Panc1 (cell line): ENCODE data around the gene GAN.

Source experiments
- TCF7L2 ChIP-seq: IDR thresholded peaks from 2 replicates; pipeline ENCODE4 v1.6.1; 2011; ENCODE audit warnings: mild to moderate bottlenecking, low read depth, low read length, inconsistent platforms
- TF ChIP-seq, protein P1 (sequence below): fragments of 450-650 bp; IDR thresholded peaks from 2 replicates; pipeline ENCODE4 v1.5.1; 2017; ENCODE audit warnings: mild to moderate bottlenecking
- TF ChIP-seq, protein P2 (sequence below), 2 experiments: IDR thresholded peaks; 2 replicates each; pipeline ENCODE4 v1.6.1; 2011 to 2012; ENCODE audit warnings: low read depth in 2 of 2, control low read depth in 1 of 2, low read length in 1 of 2, mild to moderate bottlenecking in 1 of 2, moderate library complexity in 1 of 2; ENCODE audit not compliant: insufficient read depth in 1 of 2

DNA sequence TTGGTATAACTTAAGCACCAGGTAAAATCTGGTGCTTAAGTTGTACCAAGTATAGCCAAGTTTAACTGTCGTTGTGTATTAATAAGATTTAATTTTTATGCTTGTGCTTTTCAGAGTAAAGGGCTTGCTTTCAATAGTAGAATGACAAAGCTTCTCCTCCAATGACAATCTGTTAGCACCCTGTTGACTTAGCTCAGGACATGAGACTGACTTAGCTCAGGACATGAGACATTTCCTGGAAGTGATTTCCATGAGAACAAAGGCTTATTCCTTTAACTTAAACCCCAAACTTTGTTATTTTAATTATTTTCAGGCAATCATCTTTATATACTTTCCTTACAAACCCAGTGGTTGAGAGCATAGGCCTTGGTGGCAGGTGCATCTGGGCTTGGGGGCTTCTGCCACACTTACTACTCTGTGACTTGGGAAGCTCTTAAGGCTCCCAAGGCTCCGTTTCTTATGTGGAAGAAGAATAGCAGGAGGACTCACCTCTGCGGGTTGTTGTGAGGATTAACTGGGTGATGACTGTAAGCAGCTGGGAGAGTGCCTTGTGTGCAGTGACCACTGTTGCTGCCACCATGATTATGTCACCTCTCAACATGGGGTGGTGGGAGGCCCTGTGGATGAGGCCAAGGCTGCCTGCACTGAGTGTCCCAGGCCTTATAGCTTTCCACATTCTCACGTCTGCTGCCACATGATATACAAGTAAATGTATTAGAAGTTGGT lies 70.4 kb downstream of the GAN start:
- TF ChIP-seq, protein P1, sequence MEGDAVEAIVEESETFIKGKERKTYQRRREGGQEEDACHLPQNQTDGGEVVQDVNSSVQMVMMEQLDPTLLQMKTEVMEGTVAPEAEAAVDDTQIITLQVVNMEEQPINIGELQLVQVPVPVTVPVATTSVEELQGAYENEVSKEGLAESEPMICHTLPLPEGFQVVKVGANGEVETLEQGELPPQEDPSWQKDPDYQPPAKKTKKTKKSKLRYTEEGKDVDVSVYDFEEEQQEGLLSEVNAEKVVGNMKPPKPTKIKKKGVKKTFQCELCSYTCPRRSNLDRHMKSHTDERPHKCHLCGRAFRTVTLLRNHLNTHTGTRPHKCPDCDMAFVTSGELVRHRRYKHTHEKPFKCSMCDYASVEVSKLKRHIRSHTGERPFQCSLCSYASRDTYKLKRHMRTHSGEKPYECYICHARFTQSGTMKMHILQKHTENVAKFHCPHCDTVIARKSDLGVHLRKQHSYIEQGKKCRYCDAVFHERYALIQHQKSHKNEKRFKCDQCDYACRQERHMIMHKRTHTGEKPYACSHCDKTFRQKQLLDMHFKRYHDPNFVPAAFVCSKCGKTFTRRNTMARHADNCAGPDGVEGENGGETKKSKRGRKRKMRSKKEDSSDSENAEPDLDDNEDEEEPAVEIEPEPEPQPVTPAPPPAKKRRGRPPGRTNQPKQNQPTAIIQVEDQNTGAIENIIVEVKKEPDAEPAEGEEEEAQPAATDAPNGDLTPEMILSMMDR, result no peak
- no peak for TF ChIP-seq TCF7L2
- TF ChIP-seq, protein P2, sequence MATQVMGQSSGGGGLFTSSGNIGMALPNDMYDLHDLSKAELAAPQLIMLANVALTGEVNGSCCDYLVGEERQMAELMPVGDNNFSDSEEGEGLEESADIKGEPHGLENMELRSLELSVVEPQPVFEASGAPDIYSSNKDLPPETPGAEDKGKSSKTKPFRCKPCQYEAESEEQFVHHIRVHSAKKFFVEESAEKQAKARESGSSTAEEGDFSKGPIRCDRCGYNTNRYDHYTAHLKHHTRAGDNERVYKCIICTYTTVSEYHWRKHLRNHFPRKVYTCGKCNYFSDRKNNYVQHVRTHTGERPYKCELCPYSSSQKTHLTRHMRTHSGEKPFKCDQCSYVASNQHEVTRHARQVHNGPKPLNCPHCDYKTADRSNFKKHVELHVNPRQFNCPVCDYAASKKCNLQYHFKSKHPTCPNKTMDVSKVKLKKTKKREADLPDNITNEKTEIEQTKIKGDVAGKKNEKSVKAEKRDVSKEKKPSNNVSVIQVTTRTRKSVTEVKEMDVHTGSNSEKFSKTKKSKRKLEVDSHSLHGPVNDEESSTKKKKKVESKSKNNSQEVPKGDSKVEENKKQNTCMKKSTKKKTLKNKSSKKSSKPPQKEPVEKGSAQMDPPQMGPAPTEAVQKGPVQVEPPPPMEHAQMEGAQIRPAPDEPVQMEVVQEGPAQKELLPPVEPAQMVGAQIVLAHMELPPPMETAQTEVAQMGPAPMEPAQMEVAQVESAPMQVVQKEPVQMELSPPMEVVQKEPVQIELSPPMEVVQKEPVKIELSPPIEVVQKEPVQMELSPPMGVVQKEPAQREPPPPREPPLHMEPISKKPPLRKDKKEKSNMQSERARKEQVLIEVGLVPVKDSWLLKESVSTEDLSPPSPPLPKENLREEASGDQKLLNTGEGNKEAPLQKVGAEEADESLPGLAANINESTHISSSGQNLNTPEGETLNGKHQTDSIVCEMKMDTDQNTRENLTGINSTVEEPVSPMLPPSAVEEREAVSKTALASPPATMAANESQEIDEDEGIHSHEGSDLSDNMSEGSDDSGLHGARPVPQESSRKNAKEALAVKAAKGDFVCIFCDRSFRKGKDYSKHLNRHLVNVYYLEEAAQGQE (IDR thresholded peaks at IDR 0.05; ENCODE audit: insufficient read depth in 1 of 2, low read depth in 2 of 2, low read length in 1 of 2), result no peak
